Chondrocyte (in vitro differentiated cells): ENCODE data around the gene OSBPL9. TPM values are rescaled to one million over a fixed set of nuclear protein-coding genes. Genes with fewer than 3 reads are reported as not detected.
A peak's percentile ranks its signal among the peaks of the same experiment; 100 is the strongest.

Experiments used
- DNase-seq: peaks from one replicate; pipeline ENCODE4 v3.0.0; 2021; ENCODE audit warnings: mixed read lengths, low spot score
- H3K27ac Mint-ChIP-seq: one replicate; pipeline ENCODE4 v1.8.0; 2021; ENCODE audit warnings: mild to moderate bottlenecking, moderate library complexity, mixed read lengths; ENCODE audit not compliant: unreplicated experiment
- H3K27me3 Mint-ChIP-seq: 2 replicates; pipeline ENCODE4 v1.8.0; 2021; ENCODE audit warnings: low read depth, mixed read lengths
- H3K36me3 Mint-ChIP-seq: 2 replicates; pipeline ENCODE4 v1.8.0; 2021; ENCODE audit warnings: low read depth, mixed read lengths
- H3K4me1 Mint-ChIP-seq: 2 replicates; pipeline ENCODE4 v1.8.0; 2021; ENCODE audit warnings: low read depth, mild to moderate bottlenecking, mixed read lengths
- H3K4me3 Mint-ChIP-seq: one replicate; pipeline ENCODE4 v1.8.0; 2021; ENCODE audit warnings: mild to moderate bottlenecking, moderate library complexity, mixed read lengths; ENCODE audit not compliant: unreplicated experiment
- H3K9me3 Mint-ChIP-seq: 2 replicates; pipeline ENCODE4 v1.8.0; 2021; ENCODE audit warnings: low read depth, mixed read lengths
- CTCF ChIP-seq: fragments of 200-600 bp; sonication (generic); IDR thresholded peaks from 2 replicates; pipeline ENCODE4 v1.5.0; 2021; ENCODE audit warnings: antibody characterized with exemption, mild to moderate bottlenecking, moderate library complexity
- total RNA-seq: library from RNA; stranded (reverse); gene quantifications from 3 replicates; pipeline ENCODE4 v1.2.1, GENCODE V29; 2021

The OSBPL9 gene
- total RNA-seq, 1 donor from 2014 or later: 186 TPM

- no peak overlapping the region for H3K4me3 Mint-ChIP-seq
- peaks cover 87% of the 10 kb centered on the region for H3K4me1 Mint-ChIP-seq
- DNase-seq: no peak
- peaks cover 5% of the 10 kb centered on the region for H3K9me3 Mint-ChIP-seq
- no peaks in the 10 kb centered on the region for H3K27me3 Mint-ChIP-seq
- peak overlapping the region; percentile 92 for H3K27ac Mint-ChIP-seq
- TF ChIP-seq CTCF: no peak
- H3K36me3 Mint-ChIP-seq: peaks cover 8% of the 10 kb centered on the region
Observed at GRCh38 chr1:51648180-51649109, 31.6 kb downstream of the OSBPL9 start.

GRCh38 chr1:51649593-51650091 is 32.8 kb downstream of the OSBPL9 start:
- Mint-ChIP-seq H3K27me3 (no peaks in the 10 kb centered on the region), H3K4me3 (no peak overlapping the region), H3K36me3 (peaks cover 6% of the 10 kb centered on the region), H3K27ac (peak overlapping the region; percentile 74), H3K9me3 (no peaks in the 10 kb centered on the region), H3K4me1 (peaks cover 84% of the 10 kb centered on the region)
- no peak for TF ChIP-seq CTCF
- DNase-seq: no peak

GRCh38 chr1:51650198-51650597 is 33.3 kb downstream of the OSBPL9 start:
- no peak for TF ChIP-seq CTCF
- H3K36me3 Mint-ChIP-seq: peaks cover 8% of the 10 kb centered on the region
- H3K4me3 Mint-ChIP-seq: no peak overlapping the region
- peak overlapping the region; percentile 92 for H3K27ac Mint-ChIP-seq
- H3K9me3 Mint-ChIP-seq: no peaks in the 10 kb centered on the region
- peaks cover 84% of the 10 kb centered on the region for H3K4me1 Mint-ChIP-seq
- DNase-seq: no peak
- no peaks in the 10 kb centered on the region for H3K27me3 Mint-ChIP-seq

- TF ChIP-seq CTCF: no peak
- no peaks in the 10 kb centered on the region for H3K9me3 Mint-ChIP-seq
- DNase-seq: no peak
- peaks cover 89% of the 10 kb centered on the region for H3K4me1 Mint-ChIP-seq
- peak overlapping the region; percentile 92 for H3K27ac Mint-ChIP-seq
- H3K4me3 Mint-ChIP-seq: no peak overlapping the region
- no peaks in the 10 kb centered on the region for H3K27me3 Mint-ChIP-seq
- H3K36me3 Mint-ChIP-seq: peaks cover 13% of the 10 kb centered on the region
Observed at GRCh38 chr1:51651552-51651942, 34.7 kb downstream of the OSBPL9 start.

- Mint-ChIP-seq H3K4me1 (peaks cover 95% of the 10 kb centered on the region), H3K4me3 (no peak overlapping the region)
- TF ChIP-seq CTCF: no peak
Observed at GRCh38 chr1:51652599-51652998, 35.7 kb downstream of the OSBPL9 start.

More at GRCh38 chr1:51652599-51652998, 35.7 kb downstream of the OSBPL9 start:
- Mint-ChIP-seq H3K27ac (peak overlapping the region; percentile 90), H3K9me3 (no peaks in the 10 kb centered on the region), H3K36me3 (peaks cover 13% of the 10 kb centered on the region), H3K27me3 (no peaks in the 10 kb centered on the region)
- DNase-seq: no peak
